ENCODE results near the gene INIP.

DNA sequence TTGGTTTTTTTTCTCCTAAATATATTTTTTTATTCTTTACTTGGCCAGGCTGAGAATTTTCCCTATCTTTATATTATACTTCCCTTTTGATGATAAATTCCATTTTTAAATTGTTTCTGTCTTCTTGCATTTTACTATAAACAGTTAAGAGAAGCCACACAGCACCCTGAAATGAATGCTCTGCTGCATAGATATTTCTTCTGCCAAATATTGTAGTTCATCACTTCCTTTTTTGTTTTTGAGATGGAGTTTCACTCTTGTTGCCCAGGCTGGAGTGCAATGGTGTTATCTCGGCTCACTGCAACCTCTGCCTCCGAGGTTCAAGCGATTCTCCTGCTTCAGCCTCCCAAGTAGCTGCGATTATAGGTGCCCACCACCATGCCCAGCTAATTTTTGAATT is 8.5 kb upstream of the INIP start:
- TF ChIP-seq, protein P1, sequence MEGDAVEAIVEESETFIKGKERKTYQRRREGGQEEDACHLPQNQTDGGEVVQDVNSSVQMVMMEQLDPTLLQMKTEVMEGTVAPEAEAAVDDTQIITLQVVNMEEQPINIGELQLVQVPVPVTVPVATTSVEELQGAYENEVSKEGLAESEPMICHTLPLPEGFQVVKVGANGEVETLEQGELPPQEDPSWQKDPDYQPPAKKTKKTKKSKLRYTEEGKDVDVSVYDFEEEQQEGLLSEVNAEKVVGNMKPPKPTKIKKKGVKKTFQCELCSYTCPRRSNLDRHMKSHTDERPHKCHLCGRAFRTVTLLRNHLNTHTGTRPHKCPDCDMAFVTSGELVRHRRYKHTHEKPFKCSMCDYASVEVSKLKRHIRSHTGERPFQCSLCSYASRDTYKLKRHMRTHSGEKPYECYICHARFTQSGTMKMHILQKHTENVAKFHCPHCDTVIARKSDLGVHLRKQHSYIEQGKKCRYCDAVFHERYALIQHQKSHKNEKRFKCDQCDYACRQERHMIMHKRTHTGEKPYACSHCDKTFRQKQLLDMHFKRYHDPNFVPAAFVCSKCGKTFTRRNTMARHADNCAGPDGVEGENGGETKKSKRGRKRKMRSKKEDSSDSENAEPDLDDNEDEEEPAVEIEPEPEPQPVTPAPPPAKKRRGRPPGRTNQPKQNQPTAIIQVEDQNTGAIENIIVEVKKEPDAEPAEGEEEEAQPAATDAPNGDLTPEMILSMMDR (IDR thresholded peaks at IDR 0.05; ENCODE audit: low read depth, low read length, poor library complexity, severe bottlenecking): no peak
- no peak for TF ChIP-seq EZH2phosphoT487 (IDR thresholded peaks at IDR 0.05; ENCODE audit: borderline replicate concordance, low read length)

All from DOHH2 (cell line).